Inflammatory macrophage treated with lipopolysaccharide for 1 hour (primary cell): ENCODE results near the gene MAP4K3.

ENCODE experiments used
- DNase-seq, 2 donors: peaks; one replicate each; pipeline ENCODE4 v3.0.0-alpha.2; 2020 to 2022

MAP4K3 gene

GRCh38 chr2:39234754-39235153, 202.3 kb downstream of the MAP4K3 start:
- no peak for DNase-seq

GRCh38 chr2:39232141-39232540, 204.9 kb downstream of the MAP4K3 start:
- no peak for DNase-seq

GRCh38 chr2:39228413-39229209, 208.5 kb downstream of the MAP4K3 start:
- DNase-seq, result peak in 1 of 2 donors; percentile 7

GRCh38 chr2:39227628-39228412, 209.3 kb downstream of the MAP4K3 start:
- DNase-seq, result peak; percentile 44 to 74

GRCh38 chr2:39225567-39225966, 211.5 kb downstream of the MAP4K3 start:
- no peak for DNase-seq

- no peak for DNase-seq
Measured at GRCh38 chr2:39223909-39224308, 213.2 kb downstream of the MAP4K3 start.

- no peak for DNase-seq
Measured at GRCh38 chr2:39221459-39221858, 215.6 kb downstream of the MAP4K3 start.

- DNase-seq, result no peak
Measured at GRCh38 chr2:39220136-39220535, 216.9 kb downstream of the MAP4K3 start.

- DNase-seq, result no peak
Measured at GRCh38 chr2:39218391-39218790, 218.7 kb downstream of the MAP4K3 start.

GRCh38 chr2:39217192-39217550, 219.9 kb downstream of the MAP4K3 start:
- DNase-seq, result no peak

GRCh38 chr2:39216346-39217191, 220.5 kb downstream of the MAP4K3 start:
- DNase-seq, result no peak

GRCh38 chr2:39215545-39215944, 221.5 kb downstream of the MAP4K3 start:
- no peak for DNase-seq

- DNase-seq, result no peak
Measured at GRCh38 chr2:39213015-39213414, 224.1 kb downstream of the MAP4K3 start.

- DNase-seq, result no peak
Measured at GRCh38 chr2:39210846-39211245, 226.2 kb downstream of the MAP4K3 start.

- no peak for DNase-seq
Measured at GRCh38 chr2:39203382-39203781, 233.7 kb downstream of the MAP4K3 start.

GRCh38 chr2:39202639-39203369, 234.3 kb downstream of the MAP4K3 start:
- DNase-seq, result no peak
